RCC 7860 (cell line): Measurements from ENCODE around the gene TCTA.
"Not testable (repeated sequence)": the region's sequence is repeated elsewhere in the genome, so short reads cannot be mapped to it uniquely, and the experiment has no call there.

Experiments
- DNase-seq: peaks from one replicate; pipeline ENCODE4 v3.0.0-alpha.2; 2015; ENCODE audit warnings: low spot score
- FAIRE-seq: peaks from 2 replicates; lab custom pipeline; 2012; peaks lifted over from hg19 to GRCh38; lab: Jason Lieb, UNC

The TCTA gene

GRCh38 chr3:49411968-49412631 is at the start of gene TCTA, which contains the start of gene RHOA:
Gene TCTA (plus strand): TSS chr3:49412423. CDS start chr3:49412427, 4 bp downstream.
Gene RHOA (minus strand): TSS chr3:49411976. CDS start chr3:49375589, 36,387 bp downstream.
- FAIRE-seq (peak; percentile 80), DNase-seq (peak; percentile 99)

GRCh38 chr3:49362561-49362960 is 49.7 kb upstream of the TCTA start:
- DNase-seq (no peak), FAIRE-seq (no peak)

DNA sequence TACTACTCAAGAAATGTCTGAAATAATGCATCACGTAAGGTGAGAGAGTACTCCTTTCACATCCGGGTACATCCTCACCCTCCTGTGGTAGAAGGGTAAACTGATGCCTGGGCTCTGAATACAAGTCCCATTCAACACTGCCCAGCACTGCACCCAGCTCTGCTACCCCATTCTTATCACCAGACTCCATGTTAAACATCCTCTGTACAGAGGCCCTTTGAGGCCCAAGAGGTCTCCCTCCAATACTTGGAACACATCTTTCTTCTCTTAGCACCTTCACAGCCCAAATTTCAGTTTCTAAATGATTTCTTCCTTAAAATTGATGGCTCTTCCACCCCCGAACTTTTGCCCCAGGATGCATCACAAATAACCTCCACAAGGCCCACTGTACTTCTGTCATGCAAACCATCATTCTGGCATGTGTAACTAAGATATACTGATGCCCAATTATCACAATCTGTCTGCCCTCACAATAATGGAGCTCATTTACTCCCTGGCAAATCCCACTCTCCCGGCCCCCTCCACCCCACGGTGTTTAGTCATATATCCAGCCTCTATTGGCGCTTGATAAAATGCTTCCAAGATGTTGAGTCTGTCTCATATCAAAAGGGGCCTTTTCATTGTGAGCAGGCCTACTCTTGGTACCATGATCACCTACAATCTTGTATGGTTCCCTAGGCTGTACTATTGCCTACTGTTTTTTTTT is 41.5 kb upstream of the TCTA start:
- DNase-seq (no peak), FAIRE-seq (no peak)

DNA sequence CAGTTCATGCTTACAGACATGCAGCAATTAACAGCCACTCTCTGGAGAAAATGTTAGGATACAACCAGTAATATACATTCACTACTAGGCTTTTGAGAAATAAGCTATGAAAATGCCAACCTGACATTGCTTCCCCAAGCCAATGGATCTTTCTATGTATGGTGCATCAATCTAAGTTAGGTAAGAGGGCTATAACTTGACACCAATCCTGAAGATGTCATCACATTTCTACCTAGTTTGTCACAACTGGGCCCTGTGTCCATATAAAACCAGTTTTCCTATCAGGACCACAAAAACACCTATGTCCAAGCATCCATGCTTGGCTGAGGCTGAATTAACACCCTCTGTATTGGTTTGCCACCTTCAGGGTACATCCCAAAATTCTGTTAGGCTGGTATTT is 40.3 kb upstream of the TCTA start:
- DNase-seq (no peak), FAIRE-seq (no peak)

DNA sequence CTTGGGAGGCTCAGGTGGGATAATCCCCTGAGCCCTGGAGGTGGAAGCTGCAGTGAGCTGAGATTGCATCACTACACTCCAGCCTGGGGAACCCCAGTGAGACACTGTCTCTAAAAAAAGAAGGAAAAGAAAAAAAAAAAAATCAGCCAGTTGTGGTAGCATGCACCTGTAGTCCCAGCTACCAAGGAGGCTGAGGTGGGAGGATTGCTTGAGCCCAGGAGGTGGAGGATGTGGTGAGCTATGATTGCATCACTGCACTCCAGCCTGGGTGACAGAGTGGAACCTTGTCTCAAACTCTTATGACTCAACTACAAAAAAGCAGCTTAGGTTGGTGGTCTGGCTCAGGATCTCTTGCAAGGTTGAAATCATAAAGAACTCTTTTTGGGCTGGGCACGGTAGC is 34.7 kb upstream of the TCTA start:
- DNase-seq, result peak; percentile 89
- FAIRE-seq, result peak; percentile 90

GRCh38 chr3:49378249-49378895 is 33.9 kb upstream of the TCTA start:
- FAIRE-seq, result peak; percentile 89
- peak; percentile 75 for DNase-seq

GRCh38 chr3:49383387-49383786 is 28.8 kb upstream of the TCTA start:
- no peak for FAIRE-seq
- DNase-seq, result no peak

DNA sequence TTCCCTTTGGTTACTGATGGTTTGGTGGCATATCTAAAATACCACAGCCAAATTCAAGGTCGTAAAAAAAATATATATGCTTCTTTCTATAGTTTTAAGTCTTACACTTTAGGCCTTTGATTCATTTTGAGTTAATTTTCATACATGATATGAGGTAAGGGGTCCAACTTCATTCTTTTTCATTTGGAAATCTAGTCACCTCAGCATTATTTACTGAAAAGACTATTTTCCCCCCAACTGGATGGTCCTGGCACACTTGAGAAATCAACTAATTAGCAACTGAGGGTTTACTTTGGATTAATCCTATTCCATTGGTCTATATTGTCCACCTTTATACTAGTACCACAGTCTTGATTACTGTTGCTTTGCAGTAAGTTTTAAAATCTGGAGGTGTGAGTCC is 26.6 kb upstream of the TCTA start:
- DNase-seq, result no peak
- FAIRE-seq, result no peak

GRCh38 chr3:49386056-49386756 is 26.0 kb upstream of the TCTA start:
- FAIRE-seq (no peak), DNase-seq (no peak)

- no peak for FAIRE-seq
- no peak for DNase-seq
Observed at GRCh38 chr3:49387721-49388120, 24.5 kb upstream of the TCTA start.

DNA sequence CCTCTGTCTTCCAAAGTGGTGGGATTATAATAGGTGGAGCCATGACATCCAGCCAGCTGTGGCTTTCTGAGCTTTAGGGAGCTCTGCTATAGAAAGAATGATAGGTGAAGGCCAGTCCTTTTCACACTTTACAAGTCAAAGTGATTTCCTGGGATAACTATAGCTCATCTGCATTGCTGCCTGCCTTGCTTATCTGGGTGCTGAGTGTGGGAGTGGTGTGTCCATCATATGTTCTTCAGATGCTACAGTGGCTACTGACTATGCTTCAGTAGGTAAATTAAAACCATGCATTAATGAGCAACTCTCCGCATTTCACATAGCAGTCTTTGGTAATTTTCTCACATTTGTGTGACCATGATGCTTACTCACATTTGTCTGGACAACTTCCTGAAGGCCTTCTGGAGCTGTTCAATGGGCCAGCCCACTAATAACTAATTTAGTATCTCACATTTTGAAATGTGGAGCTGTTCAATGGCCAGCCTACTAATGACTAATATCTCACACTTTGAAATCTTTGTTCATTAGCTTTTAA is 23.9 kb upstream of the TCTA start:
- DNase-seq (no peak), FAIRE-seq (no peak)

DNA sequence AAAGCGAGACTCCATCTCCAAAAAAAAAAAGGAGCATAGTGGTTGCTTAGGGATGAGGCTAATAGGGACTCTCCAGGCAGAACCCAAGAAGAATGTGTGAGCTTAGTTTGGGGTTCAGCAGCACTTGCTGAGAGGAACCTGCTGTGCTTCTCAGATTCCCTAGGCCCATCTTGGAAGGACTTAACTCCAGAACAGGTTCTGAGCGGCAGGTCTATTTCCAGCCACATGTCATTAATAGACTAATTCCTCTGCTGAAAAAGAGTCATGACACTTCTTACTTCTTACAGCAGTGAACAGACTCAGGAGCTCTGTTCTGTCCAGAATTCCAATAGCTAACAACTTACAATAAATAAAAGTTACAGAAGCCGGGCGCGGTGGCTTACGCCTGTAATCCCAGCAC is 22.9 kb upstream of the TCTA start:
- FAIRE-seq, result no peak
- no peak for DNase-seq

DNA sequence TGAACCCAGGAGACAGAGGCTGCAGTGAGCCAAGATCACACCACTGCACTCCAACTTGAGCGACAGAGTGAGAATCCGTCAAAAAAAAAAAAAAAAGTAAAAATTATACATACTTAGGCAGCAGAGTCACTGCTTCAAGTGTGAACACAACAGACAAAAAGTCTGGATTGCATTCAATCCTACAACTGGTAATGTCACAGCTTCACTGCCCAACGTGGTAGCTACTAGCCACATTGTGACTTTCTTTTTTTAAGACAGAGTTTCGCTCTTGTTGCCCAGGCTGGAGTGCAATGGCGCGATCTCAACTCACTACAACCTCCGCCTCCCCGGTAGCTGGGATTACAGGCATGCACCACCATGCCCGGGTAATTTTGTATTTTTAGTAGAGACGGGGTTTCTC is 20.9 kb upstream of the TCTA start:
- not testable (repeated sequence) for FAIRE-seq, DNase-seq

DNA sequence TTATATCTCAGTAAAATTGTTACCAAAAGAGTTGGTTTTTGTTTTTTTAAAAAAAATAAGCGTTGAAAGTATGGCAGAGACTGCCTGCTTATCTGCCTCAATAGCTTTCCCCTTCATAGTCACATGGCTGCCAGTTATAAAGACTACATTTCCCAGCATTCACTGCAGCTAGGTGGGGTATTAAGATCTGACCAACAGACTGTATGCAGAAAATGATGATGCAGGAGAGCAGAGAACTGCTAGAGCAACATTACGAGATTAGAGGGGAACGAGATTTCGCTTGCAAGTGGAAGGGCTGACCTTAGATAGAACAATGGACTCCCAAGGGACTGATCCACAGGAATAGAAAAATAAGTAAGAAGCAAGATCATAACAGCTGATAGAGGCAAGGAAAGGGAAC is 14.8 kb upstream of the TCTA start:
- no peak for DNase-seq
- FAIRE-seq, result no peak

DNA sequence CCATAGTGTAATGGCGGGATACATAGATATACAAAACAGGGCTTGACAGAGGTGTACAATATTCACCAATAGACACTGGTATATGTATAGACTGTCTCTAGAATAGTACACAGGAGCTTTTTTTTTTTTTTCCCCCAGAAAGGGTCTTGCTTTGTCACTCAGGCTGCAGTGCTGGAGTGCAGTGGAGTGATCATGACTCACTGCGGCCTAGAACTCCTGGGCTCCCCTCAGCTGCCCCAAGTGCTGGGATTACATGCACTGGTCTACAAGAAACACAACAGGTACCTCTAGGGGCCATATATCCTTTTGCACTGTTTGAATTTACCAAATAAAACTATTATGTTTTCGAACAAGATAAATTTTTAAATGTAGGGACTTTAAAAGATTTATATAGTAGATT is 12.8 kb upstream of the TCTA start:
- peak; percentile 11 for FAIRE-seq
- DNase-seq, result no peak

- no peak for FAIRE-seq
Observed at GRCh38 chr3:49401766-49402165, 10.5 kb upstream of the TCTA start.

DNA sequence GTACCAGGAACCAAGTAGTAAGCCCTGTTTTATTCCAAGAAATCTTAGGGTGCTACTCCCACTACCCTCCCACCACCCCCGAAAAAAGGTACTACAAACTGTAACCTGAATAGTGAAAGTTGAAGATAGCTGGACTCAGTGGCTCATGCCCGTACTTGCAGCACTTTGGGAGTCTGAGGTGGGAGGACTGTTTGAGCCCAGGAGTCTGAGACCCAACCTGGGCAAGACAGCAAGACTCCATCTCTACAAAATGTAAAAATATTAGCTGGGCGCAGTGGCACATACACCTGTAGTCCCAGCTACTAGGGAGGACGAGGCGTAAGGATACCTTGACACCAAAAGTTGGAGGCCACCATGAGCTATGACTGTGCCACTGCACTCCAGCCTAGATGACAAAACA is 8.3 kb upstream of the TCTA start:
- no peak for FAIRE-seq

More at GRCh38 chr3:49401766-49402165, 10.5 kb upstream of the TCTA start:
- no peak for DNase-seq

GRCh38 chr3:49405570-49405969 is 6.7 kb upstream of the TCTA start:
- FAIRE-seq, DNase-seq: not testable (repeated sequence)

More for the DNA sequence above, 8.3 kb upstream of the TCTA start:
- no peak for DNase-seq

GRCh38 chr3:49406571-49407565 is 5.4 kb upstream of the TCTA start:
- DNase-seq, result no peak
- no peak for FAIRE-seq
